HG03060 (cell line): ENCODE data around the gene OLFML2B.

Source experiments
- ATAC-seq: cut with Tn5 transposase; IDR thresholded peaks from one replicate; pipeline ENCODE4 v1.9.1; 2021; ENCODE audit warnings: low read depth, moderate number of reproducible peaks; ENCODE audit not compliant: unreplicated experiment

Gene OLFML2B

GRCh38 chr1:161982917-161983316 lies 40.8 kb downstream of the OLFML2B start:
- no peak for ATAC-seq

DNA sequence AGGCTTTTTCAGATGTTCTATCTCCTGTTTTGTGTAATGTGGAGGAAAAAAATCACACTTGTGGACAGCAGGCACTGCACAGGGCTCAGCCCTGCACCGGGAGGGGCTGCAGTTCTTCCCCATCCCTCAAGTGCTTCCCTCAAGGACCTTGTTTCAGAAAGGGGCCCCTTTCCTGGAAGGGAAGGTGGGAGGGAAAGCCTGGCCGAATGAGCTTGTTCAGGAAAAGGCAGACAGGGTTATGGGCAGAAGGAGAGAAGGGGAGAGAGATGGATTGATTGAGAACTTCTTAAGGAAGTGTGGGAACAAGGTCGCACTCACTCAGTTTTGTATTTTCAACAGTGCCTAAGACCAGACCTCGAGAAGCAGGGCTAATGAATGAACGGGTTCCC lies 41.2 kb downstream of the OLFML2B start:
- no peak for ATAC-seq

- ATAC-seq = no peak
Observed at GRCh38 chr1:161981735-161982506, 41.7 kb downstream of the OLFML2B start.

- no peak for ATAC-seq
Observed at GRCh38 chr1:161981126-161981525, 42.5 kb downstream of the OLFML2B start.

DNA sequence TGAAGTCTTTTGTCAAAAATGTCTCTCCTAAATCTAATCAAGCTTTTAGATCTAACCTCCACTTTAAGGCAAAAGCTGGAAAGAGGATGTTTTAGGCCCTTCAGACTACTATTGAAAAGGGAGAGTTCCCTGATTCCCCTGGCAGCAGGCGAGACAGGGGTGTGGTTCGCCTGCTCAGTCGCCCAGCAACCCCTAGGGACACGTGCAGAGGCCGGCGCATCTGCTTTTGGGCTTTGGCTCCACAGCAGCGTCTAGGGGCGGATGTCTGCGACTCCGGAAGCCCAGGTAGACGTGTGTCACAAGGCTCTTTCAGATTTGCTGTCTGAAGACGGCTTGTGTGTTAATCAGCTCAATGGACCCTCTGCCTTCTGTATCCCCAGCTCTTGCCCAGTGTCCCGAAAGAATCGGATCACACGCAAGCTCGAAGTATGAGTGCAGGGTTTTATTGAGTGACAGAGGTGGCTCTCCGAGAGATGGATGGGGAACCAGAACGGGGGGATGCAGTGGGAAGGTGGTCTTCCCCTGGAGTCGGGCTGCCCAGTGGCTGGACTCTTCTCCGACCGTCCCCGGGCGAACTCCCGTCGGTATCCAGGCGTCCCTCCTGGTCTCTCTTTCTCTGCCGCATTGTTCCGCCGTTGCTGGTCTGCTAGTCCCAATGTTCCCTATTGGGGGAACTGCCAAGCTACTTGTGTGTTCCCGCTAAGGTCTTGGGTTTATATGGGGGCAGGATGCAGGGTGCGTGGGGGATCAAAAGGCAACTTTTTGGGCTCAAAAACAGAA lies 45.5 kb downstream of the OLFML2B start:
- ATAC-seq = no peak

DNA sequence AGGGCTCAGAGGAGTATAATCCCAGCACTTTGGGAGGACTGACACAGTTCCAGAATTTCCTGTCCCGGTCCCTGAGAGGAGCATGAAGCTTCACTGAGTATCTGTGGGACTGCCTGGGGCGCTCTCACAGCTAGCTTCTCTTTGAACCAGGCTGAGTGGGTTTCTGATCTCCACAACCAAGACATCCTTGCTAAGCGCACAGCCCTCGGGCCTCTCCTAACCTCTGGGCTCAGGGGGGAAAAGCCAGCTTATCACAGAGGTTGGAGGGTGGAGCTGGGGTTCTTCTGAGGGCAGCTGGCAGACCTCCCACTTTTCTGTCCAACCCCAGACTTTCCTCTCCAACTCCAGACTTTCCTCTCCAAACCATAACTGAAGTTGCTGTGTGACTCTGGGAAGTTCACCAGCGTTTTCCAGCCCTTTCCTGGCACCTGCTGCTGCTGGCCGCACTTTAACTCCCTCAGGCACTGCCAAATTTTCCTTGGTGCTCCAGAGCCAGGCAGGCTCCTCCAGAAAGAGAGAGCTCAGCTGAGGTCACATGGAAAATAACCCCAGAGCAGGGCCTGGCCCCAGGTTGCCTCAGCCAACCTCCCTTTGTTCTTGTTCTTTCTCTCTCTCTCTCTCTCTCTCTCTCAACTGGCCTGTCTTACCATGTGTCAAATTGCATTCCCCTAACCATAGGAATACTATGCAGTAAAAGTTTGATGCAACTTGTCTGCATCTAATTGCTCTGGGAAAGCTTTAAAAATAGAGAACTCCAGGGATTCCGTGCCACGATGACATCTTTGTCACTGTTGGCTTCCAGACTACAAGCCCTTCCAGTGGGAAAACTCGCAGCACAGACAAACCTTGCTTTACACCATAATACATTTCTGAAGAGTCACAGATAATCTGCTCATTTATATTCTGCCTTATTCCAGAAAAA lies 49.5 kb downstream of the OLFML2B start:
- no peak for ATAC-seq

GRCh38 chr1:161972828-161973227 lies 50.8 kb downstream of the OLFML2B start:
- ATAC-seq = no peak

GRCh38 chr1:161970633-161971032 lies 53.0 kb downstream of the OLFML2B start:
- ATAC-seq = no peak

DNA sequence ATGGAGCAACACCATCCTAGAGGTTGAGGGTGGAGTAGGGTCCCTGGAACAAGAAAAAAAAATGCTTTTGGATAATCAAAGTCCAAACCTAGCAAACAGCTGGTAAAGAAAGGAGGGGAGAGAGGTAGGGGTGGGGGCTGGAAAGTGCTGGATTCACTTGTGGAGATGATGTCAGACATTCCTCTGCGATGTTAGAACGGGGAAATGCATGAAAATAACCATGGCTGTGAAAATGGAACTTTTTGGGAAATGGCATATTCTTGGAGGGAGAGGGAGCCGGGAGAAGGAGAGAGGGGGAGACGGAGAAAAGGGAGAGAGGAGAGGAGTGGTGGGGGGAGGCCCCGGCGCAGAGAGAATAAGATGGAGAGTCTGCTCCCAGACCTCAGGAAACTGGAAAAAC lies 53.6 kb downstream of the OLFML2B start:
- no peak for ATAC-seq

DNA sequence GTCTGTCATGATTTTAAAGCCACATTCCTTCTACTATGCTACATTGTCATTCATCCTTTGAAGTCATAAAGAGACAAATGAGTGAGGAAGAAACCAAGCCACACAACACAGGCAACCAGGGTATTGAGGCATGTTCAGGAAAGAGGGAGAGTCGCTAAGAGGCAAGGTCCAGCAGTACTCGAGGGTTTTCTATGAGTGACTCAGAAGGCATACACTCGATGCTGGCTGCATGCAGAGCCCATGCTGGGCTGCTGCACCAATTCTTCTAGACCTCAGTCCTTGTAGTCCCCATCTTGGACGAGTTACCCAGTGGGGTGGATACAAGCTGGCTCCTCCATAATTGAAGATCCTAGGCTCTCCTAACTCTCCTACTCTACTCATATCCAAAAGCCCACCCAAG lies 57.6 kb downstream of the OLFML2B start:
- ATAC-seq = no peak

GRCh38 chr1:161962091-161962887 lies 61.4 kb downstream of the OLFML2B start:
- peak; percentile 70 for ATAC-seq

DNA sequence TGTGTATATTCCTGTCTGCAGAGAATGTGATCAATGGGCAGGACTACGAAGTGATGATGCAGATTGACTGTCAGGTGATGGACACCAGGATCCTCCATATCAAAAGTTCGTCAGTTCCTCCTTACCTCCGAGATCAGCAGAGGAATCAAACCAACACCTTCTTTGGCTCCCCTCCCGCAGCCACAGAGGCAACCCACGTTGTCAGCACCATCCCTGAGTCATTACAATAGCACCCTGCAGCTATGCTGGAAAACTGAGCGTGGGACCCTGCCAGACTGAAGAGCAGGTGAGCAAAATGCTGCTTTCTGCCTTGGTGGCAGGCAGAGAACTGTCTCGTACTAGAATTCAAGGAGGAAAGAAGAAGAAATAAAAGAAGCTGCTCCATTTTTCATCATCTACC lies 65.2 kb downstream of the OLFML2B start:
- ATAC-seq = no peak

DNA sequence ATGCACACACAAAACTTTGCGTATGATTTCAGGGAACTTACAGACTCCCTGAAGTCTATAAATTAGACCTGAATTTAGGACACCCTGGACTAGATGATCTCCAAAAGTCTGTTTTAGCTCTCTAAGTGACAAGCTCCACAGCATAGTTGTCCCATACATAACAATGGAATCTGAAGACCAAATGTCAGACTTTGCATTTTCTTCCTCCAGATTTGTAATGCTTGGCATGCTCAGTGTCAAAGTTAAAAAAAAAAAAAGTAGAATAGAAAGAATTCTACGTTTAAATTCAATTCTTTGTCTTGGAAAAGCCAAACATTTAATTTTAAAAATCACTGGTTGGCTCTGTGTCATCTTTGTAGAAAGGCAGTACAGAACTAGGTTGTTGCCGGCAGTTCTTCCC lies 66.7 kb downstream of the OLFML2B start:
- ATAC-seq = no peak

DNA sequence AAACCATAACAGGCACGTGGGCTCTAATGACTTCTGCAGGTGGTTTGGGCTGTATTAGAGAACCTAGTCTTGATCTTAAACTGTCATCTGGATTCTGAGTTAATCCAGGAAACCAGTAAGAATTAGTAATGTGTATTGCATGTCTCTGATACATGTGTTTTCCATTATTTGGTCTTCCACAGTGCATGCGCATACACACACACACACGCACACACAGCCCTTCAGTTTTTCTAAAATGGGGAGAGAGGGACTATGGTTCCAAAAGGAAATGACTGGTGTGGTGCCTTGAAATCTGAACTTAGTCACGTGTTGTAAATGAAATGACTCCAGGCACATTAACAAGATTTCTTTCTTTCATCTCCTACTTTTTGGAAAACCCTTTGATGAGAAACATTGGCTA lies 67.6 kb downstream of the OLFML2B start:
- ATAC-seq = no peak

DNA sequence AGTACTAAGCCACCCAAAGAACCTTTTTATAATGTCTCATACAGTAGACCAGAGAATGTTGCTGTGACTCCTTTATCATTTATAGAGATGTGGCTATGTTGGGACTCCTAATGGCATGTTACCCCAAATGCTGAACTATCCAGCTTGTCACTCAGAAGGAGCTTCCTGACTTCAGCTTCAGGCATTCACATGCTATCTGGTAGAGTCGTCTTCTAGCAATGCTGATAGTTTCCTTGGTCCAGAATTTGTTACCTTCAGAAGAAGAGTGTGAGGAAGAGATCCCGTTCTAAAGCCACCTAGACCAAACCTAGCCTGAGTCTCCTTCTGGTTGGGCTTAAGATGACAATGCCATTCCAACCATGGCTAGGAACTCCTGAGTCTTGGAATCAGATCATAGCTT lies 68.1 kb downstream of the OLFML2B start:
- no peak for ATAC-seq

GRCh38 chr1:161954466-161954865 lies 69.2 kb downstream of the OLFML2B start:
- ATAC-seq = no peak

DNA sequence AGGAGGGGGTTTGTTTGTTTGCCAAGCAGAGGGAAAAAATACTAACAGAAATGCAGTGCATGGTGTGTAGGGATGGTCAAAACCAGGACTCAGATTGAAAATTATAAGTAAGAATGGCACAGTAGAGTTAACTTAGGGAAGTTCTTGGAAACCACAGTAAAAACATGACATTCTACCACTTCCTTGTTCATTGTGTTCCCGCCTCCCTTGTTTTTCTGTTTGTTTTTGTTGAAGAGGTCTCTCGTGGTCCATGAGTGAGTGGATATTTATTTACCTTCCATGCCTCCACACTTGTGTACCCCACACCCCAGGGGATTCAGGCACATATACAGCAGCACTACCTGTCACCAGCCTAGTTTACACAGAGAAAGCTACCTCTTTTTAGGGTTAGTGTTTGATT lies 69.6 kb downstream of the OLFML2B start:
- no peak for ATAC-seq

- ATAC-seq = no peak
Observed at GRCh38 chr1:161953256-161953920, 70.3 kb downstream of the OLFML2B start.

GRCh38 chr1:161952607-161953172 lies 71.0 kb downstream of the OLFML2B start:
- ATAC-seq = no peak
